K562 (cell line): ENCODE measurements around the gene CTSH. TPM values are rescaled to one million over a fixed set of nuclear protein-coding genes. Genes with fewer than 3 reads are reported as not detected.

ENCODE experiments used
- BDP1 ChIP-seq: IDR thresholded peaks from 3 replicates; pipeline ENCODE4 v1.6.1; 2011; ENCODE audit not compliant: insufficient read length, insufficient read depth
- CAMTA2 ChIP-seq: fragments of 250-450 bp; sonication (Bioruptor Pico); conservative IDR thresholded peaks from 2 replicates; pipeline ENCODE4 v1.5.1; 2022
- CHD2 ChIP-seq: IDR thresholded peaks from 2 replicates; pipeline ENCODE4 v1.6.1; 2011; ENCODE audit warnings: low read depth, low read length
- CREB1 ChIP-seq, 2 experiments: sonication (generic) in 1 of 2; formaldehyde crosslinking in 1 of 2; IDR thresholded peaks; 2 replicates each; pipeline versions ENCODE4 v1.6.1 to v1.8.0; 2012 to 2022; ENCODE audit warnings: inconsistent platforms in 1 of 2, mild to moderate bottlenecking in 1 of 2, missing genetic modification reagents in 1 of 2, moderate library complexity in 1 of 2
- EP300 ChIP-seq: IDR thresholded peaks from 2 replicates; pipeline ENCODE4 v1.6.1; 2012; ENCODE audit warnings: low read length, improper control_type of control experiment
- ERF ChIP-seq: fragments of 450-650 bp; formaldehyde crosslinking; IDR thresholded peaks from 2 replicates; pipeline ENCODE4 v1.4.0; 2020; ENCODE audit warnings: mild to moderate bottlenecking, mixed read lengths
- FOXJ3 ChIP-seq: sonication (generic); formaldehyde crosslinking; IDR thresholded peaks from 2 replicates; pipeline ENCODE4 v1.4.0; 2020; ENCODE audit warnings: mild to moderate bottlenecking, missing genetic modification reagents
- FOXM1 ChIP-seq, 2 experiments: fragments of 450-650 bp in 1 of 2; sonication (generic) in 1 of 2; formaldehyde crosslinking in 1 of 2; IDR thresholded peaks; 2 replicates each; pipeline versions ENCODE4 v1.6.1 to v1.9.0; 2017 to 2022; ENCODE audit warnings: low read depth in 2 of 2, mild to moderate bottlenecking in 2 of 2, missing genetic modification reagents in 1 of 2, moderate library complexity in 1 of 2
- HNRNPLL ChIP-seq: fragments of 200-400 bp; formaldehyde crosslinking; IDR thresholded peaks from 2 replicates; pipeline ENCODE4 v1.6.1; 2017; ENCODE audit warnings: low read length, low read depth, mild to moderate bottlenecking; ENCODE audit not compliant: poor library complexity, severe bottlenecking
- SMARCA4 ChIP-seq: fragments of 450-650 bp; IDR thresholded peaks from 2 replicates; pipeline ENCODE4 v1.6.1; 2016
- SRSF7 ChIP-seq: fragments of 200-400 bp; formaldehyde crosslinking; optimal IDR thresholded peaks from 2 replicates; pipeline ENCODE3; 2017; ENCODE audit warnings: mild to moderate bottlenecking, low read depth, low read length
- ZEB2 ChIP-seq: fragments of 450-650 bp; IDR thresholded peaks from 2 replicates; pipeline ENCODE4 v1.6.1; 2016
- ZNF24 ChIP-seq: fragments of 450-650 bp; IDR thresholded peaks from 2 replicates; pipeline ENCODE4 v1.6.1; 2016
- ZNF766 ChIP-seq: fragments of 200-800 bp; sonication (Bioruptor generic); conservative IDR thresholded peaks from 2 replicates; pipeline ENCODE4 v1.6.1; 2016; ENCODE audit warnings: missing genetic modification characterization, missing compliant biosample characterization
- polyA plus RNA-seq, 8 experiments: library from polyadenylated mRNA; depleted of rRNA in 4 of 8; stranded (reverse) in 5 of 8; unstranded in 3 of 8; fragments of >200 nt; fragmentation: Nextera tagmentation in 2 of 8; fragmentation: Illumina TruSeq in 1 of 8; extraction: Ambion mirVana in 2 of 8; extraction: Trizol in 1 of 8; gene quantifications; 2 replicates each; pipeline versions ENCODE4 v1.2.1 to v1.2.3, GENCODE V29; 2011 to 2014; ENCODE audit warnings: inconsistent platforms in 1 of 8, missing spikeins in 1 of 8
- total RNA-seq, 7 experiments: library from RNA; depleted of rRNA in 6 of 7; stranded (reverse); fragments of >200 nt in 6 of 7; fragmentation: Illumina TruSeq in 2 of 7; extraction: Trizol in 2 of 7; gene quantifications; 2 replicates each; pipeline versions ENCODE4 v1.2.1 to v1.2.3, GENCODE V29; 2011 to 2021; ENCODE audit warnings: low replicate concordance in 1 of 7
- TF ChIP-seq, protein P1 (sequence below): fragments of 200-800 bp; sonication (Bioruptor generic); IDR thresholded peaks from 2 replicates; pipeline ENCODE4 v1.6.1; 2017; ENCODE audit warnings: missing genetic modification characterization, missing compliant biosample characterization
- TF ChIP-seq, protein P2 (sequence below): fragments of 450-650 bp; formaldehyde crosslinking; conservative IDR thresholded peaks from 2 replicates; pipeline ENCODE4 v1.4.0; 2022; ENCODE audit warnings: mild to moderate bottlenecking, missing genetic modification characterization
- TF ChIP-seq, protein P3 (sequence below), 2 experiments: fragments of 450-650 bp in 1 of 2; IDR thresholded peaks; 2 replicates each; pipeline ENCODE4 v1.6.1; 2011 to 2017; ENCODE audit warnings: low read depth in 2 of 2, antibody characterized with exemption in 1 of 2, borderline replicate concordance in 1 of 2, low read length in 1 of 2, mild to moderate bottlenecking in 1 of 2, mixed read lengths in 1 of 2; ENCODE audit not compliant: control insufficient read depth in 1 of 2
- TF ChIP-seq, protein P4 (sequence below): fragments of 450-650 bp; IDR thresholded peaks from one replicate; pipeline ENCODE4 v1.6.1; 2018; ENCODE audit warnings: mild to moderate bottlenecking, moderate library complexity; ENCODE audit not compliant: partially characterized antibody
- TF ChIP-seq, protein P5 (sequence below), 2 experiments: fragments of 250-450 bp in 1 of 2; fragments of 450-650 bp in 1 of 2; sonication (Bioruptor Pico) in 1 of 2; IDR thresholded peaks; 2 replicates each; pipeline versions ENCODE4 v1.6.1 to v1.8.0; 2016 to 2021; ENCODE audit warnings: mild to moderate bottlenecking in 2 of 2, moderate library complexity in 2 of 2, missing compliant biosample characterization in 1 of 2, missing genetic modification characterization in 1 of 2

The CTSH gene
- total and polyA plus RNA-seq, 9 of the 15 experiments (the other 6 are each of a cell fraction or from before 2014, with no cell fraction given) = 15.0 to 462 (median 173) TPM

DNA sequence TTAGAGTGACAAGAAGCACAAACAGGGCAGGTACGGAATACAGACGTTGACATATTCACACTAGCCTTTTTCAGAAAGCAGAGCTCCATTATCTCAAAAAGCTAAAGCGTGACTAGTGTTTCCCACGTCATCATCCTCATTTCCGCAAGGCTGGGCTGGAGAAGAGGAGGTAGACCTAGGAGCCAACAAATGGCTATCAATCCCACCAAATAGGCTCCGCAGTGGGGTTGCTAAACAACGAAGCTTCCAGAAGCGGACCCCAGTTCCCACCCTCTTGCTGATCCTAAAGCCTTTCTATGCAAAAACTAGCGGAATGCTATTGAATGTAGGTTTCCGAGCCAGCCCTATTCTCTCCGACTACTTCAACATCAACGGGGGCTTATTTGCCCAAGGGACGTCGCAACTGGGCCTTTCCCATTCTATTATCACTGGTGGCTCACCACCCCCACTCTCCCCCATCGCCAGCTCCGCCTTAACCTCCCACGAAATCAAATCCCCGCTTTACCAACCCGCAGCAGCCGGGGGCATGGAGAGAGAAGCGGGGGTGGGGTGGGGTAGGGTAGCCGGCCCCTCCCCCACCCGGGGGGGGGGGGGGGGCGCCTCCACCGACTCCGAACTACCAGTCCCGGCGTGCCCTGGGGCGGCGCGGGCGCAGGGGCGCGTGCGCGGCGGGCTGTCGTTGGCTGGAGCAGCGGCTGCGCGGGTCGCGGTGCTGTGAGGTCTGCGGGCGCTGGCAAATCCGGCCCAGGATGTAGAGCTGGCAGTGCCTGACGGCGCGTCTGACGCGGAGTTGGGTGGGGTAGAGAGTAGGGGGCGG is 72.5 kb downstream of the CTSH start, which contains the start of gene MORF4L1 (continued):
- TF ChIP-seq, protein P1, sequence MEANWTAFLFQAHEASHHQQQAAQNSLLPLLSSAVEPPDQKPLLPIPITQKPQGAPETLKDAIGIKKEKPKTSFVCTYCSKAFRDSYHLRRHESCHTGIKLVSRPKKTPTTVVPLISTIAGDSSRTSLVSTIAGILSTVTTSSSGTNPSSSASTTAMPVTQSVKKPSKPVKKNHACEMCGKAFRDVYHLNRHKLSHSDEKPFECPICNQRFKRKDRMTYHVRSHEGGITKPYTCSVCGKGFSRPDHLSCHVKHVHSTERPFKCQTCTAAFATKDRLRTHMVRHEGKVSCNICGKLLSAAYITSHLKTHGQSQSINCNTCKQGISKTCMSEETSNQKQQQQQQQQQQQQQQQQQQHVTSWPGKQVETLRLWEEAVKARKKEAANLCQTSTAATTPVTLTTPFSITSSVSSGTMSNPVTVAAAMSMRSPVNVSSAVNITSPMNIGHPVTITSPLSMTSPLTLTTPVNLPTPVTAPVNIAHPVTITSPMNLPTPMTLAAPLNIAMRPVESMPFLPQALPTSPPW = peak; percentile 99
- TF ChIP-seq, protein P2, sequence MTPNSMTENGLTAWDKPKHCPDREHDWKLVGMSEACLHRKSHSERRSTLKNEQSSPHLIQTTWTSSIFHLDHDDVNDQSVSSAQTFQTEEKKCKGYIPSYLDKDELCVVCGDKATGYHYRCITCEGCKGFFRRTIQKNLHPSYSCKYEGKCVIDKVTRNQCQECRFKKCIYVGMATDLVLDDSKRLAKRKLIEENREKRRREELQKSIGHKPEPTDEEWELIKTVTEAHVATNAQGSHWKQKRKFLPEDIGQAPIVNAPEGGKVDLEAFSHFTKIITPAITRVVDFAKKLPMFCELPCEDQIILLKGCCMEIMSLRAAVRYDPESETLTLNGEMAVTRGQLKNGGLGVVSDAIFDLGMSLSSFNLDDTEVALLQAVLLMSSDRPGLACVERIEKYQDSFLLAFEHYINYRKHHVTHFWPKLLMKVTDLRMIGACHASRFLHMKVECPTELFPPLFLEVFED (CRISPR knock-in tag) = no peak
- no peak for TF ChIP-seq BDP1
- peak; percentile 73 for TF ChIP-seq ZNF766
- TF ChIP-seq SRSF7 = no peak
- TF ChIP-seq CHD2 = peak; percentile 82
- TF ChIP-seq FOXM1 (IDR thresholded peaks at IDR 0.05; ENCODE audit: low read depth) = no peak
- TF ChIP-seq FOXM1 (CRISPR knock-in tag; IDR thresholded peaks at IDR 0.05; ENCODE audit: low read depth) = no peak
- TF ChIP-seq FOXJ3 = no peak
- no peak for TF ChIP-seq ZNF24
- TF ChIP-seq EP300 = 0 out of 2 replicates have a peak, but pooled peaks have one; percentile 3
- TF ChIP-seq, protein P3, sequence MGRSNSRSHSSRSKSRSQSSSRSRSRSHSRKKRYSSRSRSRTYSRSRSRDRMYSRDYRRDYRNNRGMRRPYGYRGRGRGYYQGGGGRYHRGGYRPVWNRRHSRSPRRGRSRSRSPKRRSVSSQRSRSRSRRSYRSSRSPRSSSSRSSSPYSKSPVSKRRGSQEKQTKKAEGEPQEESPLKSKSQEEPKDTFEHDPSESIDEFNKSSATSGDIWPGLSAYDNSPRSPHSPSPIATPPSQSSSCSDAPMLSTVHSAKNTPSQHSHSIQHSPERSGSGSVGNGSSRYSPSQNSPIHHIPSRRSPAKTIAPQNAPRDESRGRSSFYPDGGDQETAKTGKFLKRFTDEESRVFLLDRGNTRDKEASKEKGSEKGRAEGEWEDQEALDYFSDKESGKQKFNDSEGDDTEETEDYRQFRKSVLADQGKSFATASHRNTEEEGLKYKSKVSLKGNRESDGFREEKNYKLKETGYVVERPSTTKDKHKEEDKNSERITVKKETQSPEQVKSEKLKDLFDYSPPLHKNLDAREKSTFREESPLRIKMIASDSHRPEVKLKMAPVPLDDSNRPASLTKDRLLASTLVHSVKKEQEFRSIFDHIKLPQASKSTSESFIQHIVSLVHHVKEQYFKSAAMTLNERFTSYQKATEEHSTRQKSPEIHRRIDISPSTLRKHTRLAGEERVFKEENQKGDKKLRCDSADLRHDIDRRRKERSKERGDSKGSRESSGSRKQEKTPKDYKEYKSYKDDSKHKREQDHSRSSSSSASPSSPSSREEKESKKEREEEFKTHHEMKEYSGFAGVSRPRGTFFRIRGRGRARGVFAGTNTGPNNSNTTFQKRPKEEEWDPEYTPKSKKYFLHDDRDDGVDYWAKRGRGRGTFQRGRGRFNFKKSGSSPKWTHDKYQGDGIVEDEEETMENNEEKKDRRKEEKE (IDR thresholded peaks at IDR 0.05; ENCODE audit: borderline replicate concordance in 1 of 2, control insufficient read depth in 1 of 2, low read depth in 2 of 2, low read length in 1 of 2) = no peak
- peak; percentile 24 for TF ChIP-seq HNRNPLL
- TF ChIP-seq, protein P4, sequence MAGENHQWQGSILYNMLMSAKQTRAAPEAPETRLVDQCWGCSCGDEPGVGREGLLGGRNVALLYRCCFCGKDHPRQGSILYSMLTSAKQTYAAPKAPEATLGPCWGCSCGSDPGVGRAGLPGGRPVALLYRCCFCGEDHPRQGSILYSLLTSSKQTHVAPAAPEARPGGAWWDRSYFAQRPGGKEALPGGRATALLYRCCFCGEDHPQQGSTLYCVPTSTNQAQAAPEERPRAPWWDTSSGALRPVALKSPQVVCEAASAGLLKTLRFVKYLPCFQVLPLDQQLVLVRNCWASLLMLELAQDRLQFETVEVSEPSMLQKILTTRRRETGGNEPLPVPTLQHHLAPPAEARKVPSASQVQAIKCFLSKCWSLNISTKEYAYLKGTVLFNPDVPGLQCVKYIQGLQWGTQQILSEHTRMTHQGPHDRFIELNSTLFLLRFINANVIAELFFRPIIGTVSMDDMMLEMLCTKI = no peak
- no peak for TF ChIP-seq ERF (CRISPR knock-in tag)
- no peak for TF ChIP-seq CAMTA2 (CRISPR knock-in tag)
- no peak for TF ChIP-seq ZEB2
- 0 out of 2 replicates have a peak, but pooled peaks have one; percentile 21 for TF ChIP-seq SMARCA4
- TF ChIP-seq CREB1 (IDR thresholded peaks at IDR 0.05) = peak; percentile 96
- TF ChIP-seq CREB1 (CRISPR knock-in tag; IDR thresholded peaks at IDR 0.05) = peak; percentile 96
- TF ChIP-seq, protein P5, sequence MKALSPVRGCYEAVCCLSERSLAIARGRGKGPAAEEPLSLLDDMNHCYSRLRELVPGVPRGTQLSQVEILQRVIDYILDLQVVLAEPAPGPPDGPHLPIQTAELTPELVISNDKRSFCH (CRISPR knock-in tag; IDR thresholded peaks at IDR 0.05) = no peak
- TF ChIP-seq, protein P5 (tag; IDR thresholded peaks at IDR 0.05) = no peak
